Progenitor cell of endocrine pancreas (in vitro differentiated cells): Measurements from ENCODE around the gene IFT27. TPM values are rescaled to one million over a fixed set of nuclear protein-coding genes. Genes with fewer than 3 reads are reported as not detected.

Source experiments
- DNase-seq: peaks from one replicate; pipeline ENCODE4 v3.0.0; 2021; ENCODE audit warnings: low spot score; ENCODE audit not compliant: unreplicated experiment
- H3K27ac Mint-ChIP-seq: 2 replicates; pipeline ENCODE4 v1.8.0; 2021; ENCODE audit warnings: mild to moderate bottlenecking, moderate library complexity, mixed read lengths
- H3K27me3 Mint-ChIP-seq: 2 replicates; pipeline ENCODE4 v1.8.0; 2021; ENCODE audit warnings: mixed read lengths
- H3K36me3 Mint-ChIP-seq: 2 replicates; pipeline ENCODE4 v1.8.0; 2022; ENCODE audit warnings: mixed read lengths; ENCODE audit not compliant: insufficient read depth
- H3K4me1 Mint-ChIP-seq: 2 replicates; pipeline ENCODE4 v1.8.0; 2021; ENCODE audit warnings: low read depth, mixed read lengths
- H3K4me3 Mint-ChIP-seq: 2 replicates; pipeline ENCODE4 v1.8.0; 2021; ENCODE audit warnings: low read depth, mild to moderate bottlenecking, moderate library complexity, mixed read lengths
- H3K9me3 Mint-ChIP-seq: 2 replicates; pipeline ENCODE4 v1.8.0; 2021; ENCODE audit warnings: low read depth, mixed read lengths
- total RNA-seq: library from RNA; stranded (reverse); gene quantifications from 2 replicates; pipeline ENCODE4 v1.2.1, GENCODE V29; 2021
- TF ChIP-seq, protein P1 (sequence below): fragments of 200-600 bp; sonication (generic); IDR thresholded peaks from one replicate; pipeline ENCODE4 v1.5.0; 2021; ENCODE audit warnings: antibody characterized with exemption, mild to moderate bottlenecking; ENCODE audit not compliant: unreplicated experiment

The IFT27 gene
- total RNA-seq, 1 donor from 2014 or later: 52.3 TPM

DNA sequence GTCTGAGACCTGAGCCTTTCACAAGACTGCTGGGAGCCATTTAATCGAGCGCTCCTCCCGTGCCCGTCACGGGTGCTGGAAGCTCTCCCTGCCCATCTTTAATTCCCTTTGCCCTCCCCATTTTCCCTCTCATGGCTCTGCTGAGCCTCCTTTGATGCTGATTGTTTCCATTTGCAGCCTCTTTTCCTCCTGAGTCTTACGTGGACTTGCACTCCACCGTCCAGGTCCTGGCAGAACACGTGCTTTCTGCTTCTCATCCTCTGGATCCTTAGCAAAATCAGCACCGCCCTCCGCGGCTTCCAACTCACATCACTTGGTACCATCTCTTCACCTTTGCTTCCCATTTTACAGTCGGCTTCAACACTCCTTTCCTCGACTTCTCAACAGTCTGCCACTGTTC is 7.3 kb downstream of the IFT27 start:
- no peak overlapping the region for H3K27ac Mint-ChIP-seq
- H3K27me3 Mint-ChIP-seq: no peaks in the 10 kb centered on the region
- H3K36me3 Mint-ChIP-seq: peaks cover 5% of the 10 kb centered on the region
- H3K4me1 Mint-ChIP-seq: no peaks in the 10 kb centered on the region
- no peak for DNase-seq
- H3K4me3 Mint-ChIP-seq: no peak overlapping the region
- H3K9me3 Mint-ChIP-seq: no peaks in the 10 kb centered on the region
- TF ChIP-seq, protein P1, sequence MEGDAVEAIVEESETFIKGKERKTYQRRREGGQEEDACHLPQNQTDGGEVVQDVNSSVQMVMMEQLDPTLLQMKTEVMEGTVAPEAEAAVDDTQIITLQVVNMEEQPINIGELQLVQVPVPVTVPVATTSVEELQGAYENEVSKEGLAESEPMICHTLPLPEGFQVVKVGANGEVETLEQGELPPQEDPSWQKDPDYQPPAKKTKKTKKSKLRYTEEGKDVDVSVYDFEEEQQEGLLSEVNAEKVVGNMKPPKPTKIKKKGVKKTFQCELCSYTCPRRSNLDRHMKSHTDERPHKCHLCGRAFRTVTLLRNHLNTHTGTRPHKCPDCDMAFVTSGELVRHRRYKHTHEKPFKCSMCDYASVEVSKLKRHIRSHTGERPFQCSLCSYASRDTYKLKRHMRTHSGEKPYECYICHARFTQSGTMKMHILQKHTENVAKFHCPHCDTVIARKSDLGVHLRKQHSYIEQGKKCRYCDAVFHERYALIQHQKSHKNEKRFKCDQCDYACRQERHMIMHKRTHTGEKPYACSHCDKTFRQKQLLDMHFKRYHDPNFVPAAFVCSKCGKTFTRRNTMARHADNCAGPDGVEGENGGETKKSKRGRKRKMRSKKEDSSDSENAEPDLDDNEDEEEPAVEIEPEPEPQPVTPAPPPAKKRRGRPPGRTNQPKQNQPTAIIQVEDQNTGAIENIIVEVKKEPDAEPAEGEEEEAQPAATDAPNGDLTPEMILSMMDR: no peak

DNA sequence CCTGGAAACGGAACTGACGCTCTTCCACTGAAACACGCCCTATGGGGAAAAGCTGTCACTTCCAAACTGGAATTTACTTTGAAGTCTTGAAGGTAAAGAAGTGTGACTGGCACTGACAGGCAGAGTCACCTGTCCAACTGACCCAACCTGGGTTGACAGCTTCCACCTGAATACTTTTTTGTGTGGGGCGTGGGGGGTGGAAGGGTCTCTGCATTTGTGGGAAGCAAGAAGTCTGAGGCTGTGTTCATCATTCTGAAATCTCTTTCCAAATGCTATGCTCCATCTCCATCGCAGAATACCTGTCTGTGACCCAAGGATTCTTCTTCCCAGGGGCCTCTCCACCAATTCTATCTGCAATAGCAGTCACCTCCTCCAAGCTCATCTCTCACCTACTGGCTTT is 7.8 kb downstream of the IFT27 start:
- Mint-ChIP-seq H3K36me3 (peaks cover 5% of the 10 kb centered on the region), H3K27me3 (no peaks in the 10 kb centered on the region), H3K9me3 (no peaks in the 10 kb centered on the region), H3K27ac (no peak overlapping the region), H3K4me3 (no peak overlapping the region), H3K4me1 (no peaks in the 10 kb centered on the region)
- TF ChIP-seq, protein P1: no peak
- no peak for DNase-seq

DNA sequence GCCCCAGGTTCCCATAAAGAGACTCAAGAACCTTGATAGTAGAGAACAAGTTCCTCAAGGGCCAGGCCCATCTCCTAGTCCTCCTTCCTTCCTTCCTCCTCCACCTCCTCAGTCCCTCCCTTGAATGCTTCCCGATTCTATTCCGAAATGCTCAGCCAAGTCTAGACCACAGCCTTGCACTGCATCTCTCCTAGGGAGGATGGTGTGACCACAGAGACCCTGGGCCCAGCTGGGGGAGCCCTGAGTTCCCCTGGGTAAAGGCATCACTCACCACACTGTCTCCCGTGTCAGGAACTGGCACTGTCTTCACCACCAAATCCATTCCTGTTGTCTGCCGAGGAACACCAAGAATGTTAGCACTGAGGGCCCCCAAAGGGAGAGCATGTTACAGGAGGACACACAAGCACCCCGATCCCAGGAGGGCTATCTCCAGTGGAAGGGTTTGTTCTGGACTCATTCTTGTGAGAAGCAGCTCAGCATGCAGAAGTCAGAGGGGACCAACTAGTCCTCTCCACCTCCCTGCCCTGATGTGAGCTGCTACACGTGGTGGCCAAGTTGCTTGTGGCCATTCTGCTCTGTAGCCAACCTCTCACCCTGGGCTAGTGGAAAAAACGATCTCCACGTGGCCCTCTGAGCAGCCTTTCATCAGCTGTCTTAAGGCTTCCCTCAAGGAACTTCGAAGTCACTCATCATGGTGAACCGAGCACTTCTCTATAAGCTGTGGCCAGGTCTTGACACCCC is 8.7 kb downstream of the IFT27 start:
- Mint-ChIP-seq H3K36me3 (peaks cover 10% of the 10 kb centered on the region), H3K27ac (no peak overlapping the region)

DNA sequence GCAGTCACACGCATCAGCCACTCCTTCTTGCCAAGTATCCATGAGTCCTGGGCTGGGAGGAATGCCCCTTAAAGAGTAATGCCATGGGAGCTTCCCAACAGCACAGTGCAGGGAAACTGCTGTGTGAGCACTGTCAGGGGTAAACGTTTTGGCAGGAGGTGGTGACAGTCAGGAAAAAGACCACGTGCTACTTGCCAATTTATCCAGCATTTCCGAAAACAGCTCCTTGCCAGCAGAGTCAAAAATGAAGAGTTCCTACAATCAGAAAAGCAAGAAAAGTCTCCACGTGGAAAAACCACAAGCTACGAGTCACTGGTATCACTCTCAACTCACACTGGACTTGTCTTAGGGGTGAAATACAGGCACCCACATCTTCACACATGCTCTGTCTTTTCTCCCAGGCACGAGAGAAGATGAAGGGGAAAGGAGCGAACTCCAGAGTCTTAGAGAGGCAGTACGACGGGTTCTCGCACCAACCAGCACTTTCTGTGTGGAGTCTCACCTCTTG is 9.9 kb downstream of the IFT27 start:
- no peak overlapping the region for H3K27ac Mint-ChIP-seq
- no peaks in the 10 kb centered on the region for H3K9me3 Mint-ChIP-seq
- H3K4me3 Mint-ChIP-seq: no peak overlapping the region
- TF ChIP-seq, protein P1: no peak
- peaks cover 10% of the 10 kb centered on the region for H3K36me3 Mint-ChIP-seq
- no peaks in the 10 kb centered on the region for H3K27me3 Mint-ChIP-seq
- no peaks in the 10 kb centered on the region for H3K4me1 Mint-ChIP-seq
- DNase-seq: no peak

More for the DNA sequence above, 8.7 kb downstream of the IFT27 start:
- Mint-ChIP-seq H3K9me3 (no peaks in the 10 kb centered on the region), H3K4me1 (no peaks in the 10 kb centered on the region), H3K27me3 (no peaks in the 10 kb centered on the region), H3K4me3 (no peak overlapping the region)
- TF ChIP-seq, protein P1: no peak
- DNase-seq: no peak

DNA sequence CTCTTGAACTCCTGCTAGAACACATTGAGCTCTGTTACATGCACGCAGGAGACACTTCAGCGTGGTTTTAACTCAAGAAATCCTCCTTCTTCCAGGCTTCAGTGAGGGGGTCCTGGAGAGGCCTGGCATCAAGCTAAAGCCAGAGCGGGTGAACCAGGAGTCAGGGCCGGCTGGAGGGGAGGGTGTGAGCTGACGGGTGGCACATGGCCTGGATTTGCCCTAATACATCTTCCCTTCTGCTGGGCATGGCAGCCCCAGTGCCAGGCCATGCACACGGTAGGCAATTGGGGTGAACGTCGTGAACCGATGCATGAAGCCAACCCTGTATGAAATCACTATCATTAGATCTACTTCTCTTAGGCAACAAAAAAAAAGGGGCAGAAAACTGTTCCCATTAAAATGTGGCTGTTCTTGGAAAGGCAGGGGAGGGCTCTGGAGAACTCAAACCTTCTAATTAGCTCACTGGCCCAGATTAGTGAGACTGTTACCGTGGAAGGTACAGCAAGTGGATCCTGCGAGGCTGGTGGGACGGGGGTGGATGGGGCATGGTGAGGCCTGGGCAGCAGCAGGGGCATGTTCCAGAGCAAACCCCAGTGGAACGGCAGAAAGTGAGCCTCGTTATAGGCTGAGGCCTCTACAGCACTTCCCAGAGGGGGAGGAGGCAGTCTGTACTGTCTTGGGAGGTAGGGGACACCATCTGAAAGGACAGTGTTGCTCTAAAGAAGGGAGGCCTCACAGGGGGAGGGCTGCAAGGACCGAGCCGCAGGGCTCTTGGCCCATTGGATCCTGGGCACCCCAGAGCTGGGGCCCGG is 10.6 kb downstream of the IFT27 start:
- DNase-seq: no peak
- no peak overlapping the region for H3K27ac Mint-ChIP-seq

More for the DNA sequence above, 10.6 kb downstream of the IFT27 start:
- TF ChIP-seq, protein P1: no peak
- Mint-ChIP-seq H3K27me3 (no peaks in the 10 kb centered on the region), H3K4me3 (no peak overlapping the region), H3K36me3 (peaks cover 10% of the 10 kb centered on the region), H3K4me1 (no peaks in the 10 kb centered on the region), H3K9me3 (no peaks in the 10 kb centered on the region)
